ENCODE data around the gene MIA2.
"Not testable (repeated sequence)": the region's sequence is repeated elsewhere in the genome, so short reads cannot be mapped to it uniquely, and the experiment has no call there.

Gene MIA2

GRCh38 chr14:39233680-39234326 lies at the start of gene MIA2:
Gene MIA2 (plus strand): TSS chr14:39233915. CDS start chr14:39234115, 200 bp downstream.
- DNase-seq: no peak

GRCh38 chr14:39184628-39185255 lies 49.0 kb upstream of the MIA2 start:
- no peak for DNase-seq

- no peak for DNase-seq
Observed at GRCh38 chr14:39185256-39186049, 48.3 kb upstream of the MIA2 start.

- no peak for DNase-seq
Observed at GRCh38 chr14:39186941-39187525, 46.7 kb upstream of the MIA2 start.

- DNase-seq: no peak
Observed at GRCh38 chr14:39203659-39204606, 29.8 kb upstream of the MIA2 start.

GRCh38 chr14:39207430-39207829 lies 26.3 kb upstream of the MIA2 start:
- DNase-seq: not testable (repeated sequence)

GRCh38 chr14:39211109-39211741 lies 22.5 kb upstream of the MIA2 start:
- DNase-seq: no peak

GRCh38 chr14:39212034-39212433 lies 21.7 kb upstream of the MIA2 start:
- no peak for DNase-seq

GRCh38 chr14:39212693-39213092 lies 21.0 kb upstream of the MIA2 start:
- DNase-seq: no peak

- no peak for DNase-seq
Observed at GRCh38 chr14:39217214-39217879, 16.4 kb upstream of the MIA2 start.

GRCh38 chr14:39218171-39218769 lies 15.4 kb upstream of the MIA2 start:
- DNase-seq: no peak

- DNase-seq: no peak
Observed at GRCh38 chr14:39219075-39219499, 14.6 kb upstream of the MIA2 start.

- DNase-seq: not testable (repeated sequence)
Observed at GRCh38 chr14:39220473-39220872, 13.2 kb upstream of the MIA2 start.

GRCh38 chr14:39228044-39228443 lies 5.7 kb upstream of the MIA2 start:
- DNase-seq: no peak

- DNase-seq: no peak
Observed at GRCh38 chr14:39228509-39229221, 5.0 kb upstream of the MIA2 start.

GRCh38 chr14:39229222-39229543 lies 4.5 kb upstream of the MIA2 start:
- DNase-seq: peak; percentile 75

- peak; percentile 8 for DNase-seq
Observed at GRCh38 chr14:39229601-39230110, 4.1 kb upstream of the MIA2 start.

GRCh38 chr14:39230416-39231035 lies 3.2 kb upstream of the MIA2 start:
- peak; percentile 32 for DNase-seq

- not testable (repeated sequence) for DNase-seq
Observed at GRCh38 chr14:39231751-39232553, 1.8 kb upstream of the MIA2 start.

Data from stimulated activated CD4-positive, alpha-beta T cell treated with anti-CD3 and anti-CD28 coated beads, Interleukin-1b, Interleukin-23, amount 100 ng/mL, for 48 hours (primary cell).